ENCODE measurements around the gene KDM6A.

The KDM6A gene

DNA sequence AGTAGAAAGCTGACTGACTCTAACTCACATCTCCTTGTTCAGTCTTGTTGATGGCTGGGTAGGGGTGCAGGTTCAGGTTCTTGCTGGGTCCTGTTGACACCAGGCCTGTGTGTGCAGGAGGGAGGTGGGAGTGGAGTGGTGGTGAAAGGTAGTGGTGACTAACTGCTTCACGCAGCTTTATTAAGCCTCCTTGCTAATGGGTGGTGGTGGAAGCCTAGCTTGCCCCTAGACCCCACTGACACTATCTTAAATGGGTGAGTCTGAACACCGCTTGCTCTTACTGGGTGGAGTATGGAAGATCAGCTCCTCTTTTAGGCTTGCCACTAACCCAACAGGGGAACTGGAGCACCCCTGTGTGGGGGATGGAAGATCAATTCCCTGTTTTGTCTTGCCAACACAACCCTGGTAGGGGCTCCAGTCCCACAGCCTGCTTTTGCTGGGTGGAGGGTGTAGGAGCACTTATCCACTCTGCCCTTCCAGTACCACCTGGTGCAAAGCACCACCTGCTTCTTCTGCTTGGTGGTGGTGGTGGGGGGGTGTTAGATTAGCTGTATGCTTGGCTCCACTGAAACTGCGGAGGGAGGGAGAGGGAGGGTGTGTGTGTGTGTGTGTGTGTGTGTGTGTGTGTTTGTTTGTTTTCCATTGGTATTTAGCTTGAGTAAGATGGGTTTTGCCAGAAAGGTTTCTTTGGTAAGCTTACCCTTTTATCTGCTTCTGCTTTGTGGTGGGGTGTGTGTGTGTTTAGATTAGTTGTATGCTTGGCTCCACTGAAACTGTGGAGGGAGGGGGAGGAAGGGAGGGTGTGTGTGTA, 25.6 kb downstream of the KDM6A start:
- no peak for TF ChIP-seq NFIC (IDR thresholded peaks at IDR 0.05)
- no peak for TF ChIP-seq FOXM1 (IDR thresholded peaks at IDR 0.05; ENCODE audit: borderline replicate concordance, low read depth)
- no peak for TF ChIP-seq YY1 (IDR thresholded peaks at IDR 0.05; ENCODE audit: low read depth)
- no peak for TF ChIP-seq EGR1 (IDR thresholded peaks at IDR 0.05)
- TF ChIP-seq, protein P1, sequence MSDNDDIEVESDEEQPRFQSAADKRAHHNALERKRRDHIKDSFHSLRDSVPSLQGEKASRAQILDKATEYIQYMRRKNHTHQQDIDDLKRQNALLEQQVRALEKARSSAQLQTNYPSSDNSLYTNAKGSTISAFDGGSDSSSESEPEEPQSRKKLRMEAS (IDR thresholded peaks at IDR 0.05): no peak
- TF ChIP-seq, protein P2, sequence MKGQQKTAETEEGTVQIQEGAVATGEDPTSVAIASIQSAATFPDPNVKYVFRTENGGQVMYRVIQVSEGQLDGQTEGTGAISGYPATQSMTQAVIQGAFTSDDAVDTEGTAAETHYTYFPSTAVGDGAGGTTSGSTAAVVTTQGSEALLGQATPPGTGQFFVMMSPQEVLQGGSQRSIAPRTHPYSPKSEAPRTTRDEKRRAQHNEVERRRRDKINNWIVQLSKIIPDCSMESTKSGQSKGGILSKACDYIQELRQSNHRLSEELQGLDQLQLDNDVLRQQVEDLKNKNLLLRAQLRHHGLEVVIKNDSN (IDR thresholded peaks at IDR 0.05): no peak
- TF ChIP-seq RAD21 (IDR thresholded peaks at IDR 0.05; ENCODE audit: low read depth): no peak
- no peak for TF ChIP-seq TCF12 (IDR thresholded peaks at IDR 0.05; ENCODE audit: low read depth)
- no peak for TF ChIP-seq TAF1 (IDR thresholded peaks at IDR 0.05; ENCODE audit: low read depth)
- TF ChIP-seq, protein P3, sequence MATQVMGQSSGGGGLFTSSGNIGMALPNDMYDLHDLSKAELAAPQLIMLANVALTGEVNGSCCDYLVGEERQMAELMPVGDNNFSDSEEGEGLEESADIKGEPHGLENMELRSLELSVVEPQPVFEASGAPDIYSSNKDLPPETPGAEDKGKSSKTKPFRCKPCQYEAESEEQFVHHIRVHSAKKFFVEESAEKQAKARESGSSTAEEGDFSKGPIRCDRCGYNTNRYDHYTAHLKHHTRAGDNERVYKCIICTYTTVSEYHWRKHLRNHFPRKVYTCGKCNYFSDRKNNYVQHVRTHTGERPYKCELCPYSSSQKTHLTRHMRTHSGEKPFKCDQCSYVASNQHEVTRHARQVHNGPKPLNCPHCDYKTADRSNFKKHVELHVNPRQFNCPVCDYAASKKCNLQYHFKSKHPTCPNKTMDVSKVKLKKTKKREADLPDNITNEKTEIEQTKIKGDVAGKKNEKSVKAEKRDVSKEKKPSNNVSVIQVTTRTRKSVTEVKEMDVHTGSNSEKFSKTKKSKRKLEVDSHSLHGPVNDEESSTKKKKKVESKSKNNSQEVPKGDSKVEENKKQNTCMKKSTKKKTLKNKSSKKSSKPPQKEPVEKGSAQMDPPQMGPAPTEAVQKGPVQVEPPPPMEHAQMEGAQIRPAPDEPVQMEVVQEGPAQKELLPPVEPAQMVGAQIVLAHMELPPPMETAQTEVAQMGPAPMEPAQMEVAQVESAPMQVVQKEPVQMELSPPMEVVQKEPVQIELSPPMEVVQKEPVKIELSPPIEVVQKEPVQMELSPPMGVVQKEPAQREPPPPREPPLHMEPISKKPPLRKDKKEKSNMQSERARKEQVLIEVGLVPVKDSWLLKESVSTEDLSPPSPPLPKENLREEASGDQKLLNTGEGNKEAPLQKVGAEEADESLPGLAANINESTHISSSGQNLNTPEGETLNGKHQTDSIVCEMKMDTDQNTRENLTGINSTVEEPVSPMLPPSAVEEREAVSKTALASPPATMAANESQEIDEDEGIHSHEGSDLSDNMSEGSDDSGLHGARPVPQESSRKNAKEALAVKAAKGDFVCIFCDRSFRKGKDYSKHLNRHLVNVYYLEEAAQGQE (IDR thresholded peaks at IDR 0.05; ENCODE audit: low read depth): no peak
- no peak for TF ChIP-seq CREB1 (IDR thresholded peaks at IDR 0.05; ENCODE audit: low read depth)
- no peak for TF ChIP-seq TEAD4 (IDR thresholded peaks at IDR 0.05)
- no peak for TF ChIP-seq CEBPB (IDR thresholded peaks at IDR 0.05)
- TF ChIP-seq ZBTB7A (IDR thresholded peaks at IDR 0.05; ENCODE audit: low read depth): no peak
- TF ChIP-seq EP300 (IDR thresholded peaks at IDR 0.05; ENCODE audit: borderline replicate concordance): no peak

DNA sequence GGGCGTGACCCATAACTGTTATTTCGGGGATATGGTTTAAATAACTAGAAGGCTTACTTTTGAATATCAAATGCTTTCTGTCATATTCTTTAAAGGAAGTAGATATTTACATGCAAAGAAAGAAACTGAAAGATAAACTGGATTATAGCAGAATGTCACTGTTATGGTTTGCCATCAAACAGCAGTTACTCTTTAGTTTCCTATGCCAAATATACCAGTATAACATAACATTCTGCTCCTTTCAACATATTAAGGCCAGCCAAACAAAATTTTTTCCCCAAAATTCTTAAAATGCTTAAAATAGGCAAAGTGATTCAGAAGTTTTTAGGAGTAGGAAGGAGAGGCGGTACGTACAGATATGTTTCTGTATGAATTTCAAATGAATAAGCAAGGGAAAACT, 27.0 kb downstream of the KDM6A start:
- no peak for TF ChIP-seq NFIC (IDR thresholded peaks at IDR 0.05)
- TF ChIP-seq, protein P1 (IDR thresholded peaks at IDR 0.05): no peak
- TF ChIP-seq CEBPB (IDR thresholded peaks at IDR 0.05): no peak
- no peak for TF ChIP-seq RAD21 (IDR thresholded peaks at IDR 0.05; ENCODE audit: low read depth)
- TF ChIP-seq TAF1 (IDR thresholded peaks at IDR 0.05; ENCODE audit: low read depth): no peak
- no peak for TF ChIP-seq FOXM1 (IDR thresholded peaks at IDR 0.05; ENCODE audit: borderline replicate concordance, low read depth)
- TF ChIP-seq, protein P3 (IDR thresholded peaks at IDR 0.05; ENCODE audit: low read depth): no peak
- no peak for TF ChIP-seq YY1 (IDR thresholded peaks at IDR 0.05; ENCODE audit: low read depth)
- no peak for TF ChIP-seq CREB1 (IDR thresholded peaks at IDR 0.05; ENCODE audit: low read depth)
- TF ChIP-seq EGR1 (IDR thresholded peaks at IDR 0.05): no peak
- no peak for TF ChIP-seq ZBTB7A (IDR thresholded peaks at IDR 0.05; ENCODE audit: low read depth)
- no peak for TF ChIP-seq TCF12 (IDR thresholded peaks at IDR 0.05; ENCODE audit: low read depth)
- TF ChIP-seq, protein P2 (IDR thresholded peaks at IDR 0.05): no peak
- no peak for TF ChIP-seq TEAD4 (IDR thresholded peaks at IDR 0.05)
- TF ChIP-seq EP300 (IDR thresholded peaks at IDR 0.05; ENCODE audit: borderline replicate concordance): no peak

DNA sequence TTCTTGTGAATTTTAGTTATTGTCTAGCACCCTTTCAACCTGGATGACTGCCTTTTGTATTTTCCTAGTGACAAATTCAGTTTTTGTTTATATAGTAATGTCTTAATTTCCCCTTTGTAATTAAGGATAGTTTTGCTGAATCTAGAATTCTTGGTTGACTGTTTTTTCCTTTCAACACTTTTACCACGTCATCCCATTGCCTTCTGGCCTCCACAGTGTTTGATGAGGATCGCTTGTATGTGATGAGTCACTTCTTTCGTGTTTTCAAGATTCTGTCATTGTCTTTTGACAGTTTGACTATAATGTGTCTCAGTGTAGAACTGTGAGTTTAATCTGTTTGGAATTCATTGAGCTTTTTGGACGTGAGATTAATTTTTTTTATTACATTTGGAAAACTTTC, 30.1 kb downstream of the KDM6A start:
- TF ChIP-seq TEAD4 (IDR thresholded peaks at IDR 0.05) (no peak), NFIC (IDR thresholded peaks at IDR 0.05) (no peak), TAF1 (IDR thresholded peaks at IDR 0.05; ENCODE audit: low read depth) (no peak), ZBTB7A (IDR thresholded peaks at IDR 0.05; ENCODE audit: low read depth) (no peak), YY1 (IDR thresholded peaks at IDR 0.05; ENCODE audit: low read depth) (no peak), TCF12 (IDR thresholded peaks at IDR 0.05; ENCODE audit: low read depth) (no peak), EP300 (IDR thresholded peaks at IDR 0.05; ENCODE audit: borderline replicate concordance) (no peak), CEBPB (IDR thresholded peaks at IDR 0.05) (no peak), EGR1 (IDR thresholded peaks at IDR 0.05) (no peak), RAD21 (IDR thresholded peaks at IDR 0.05; ENCODE audit: low read depth) (no peak), FOXM1 (IDR thresholded peaks at IDR 0.05; ENCODE audit: borderline replicate concordance, low read depth) (no peak), CREB1 (IDR thresholded peaks at IDR 0.05; ENCODE audit: low read depth) (no peak)
- TF ChIP-seq, protein P3 (IDR thresholded peaks at IDR 0.05; ENCODE audit: low read depth): no peak
- TF ChIP-seq, protein P2 (IDR thresholded peaks at IDR 0.05): no peak
- TF ChIP-seq, protein P1 (IDR thresholded peaks at IDR 0.05): no peak
